ENCODE measurements around the gene FAM171A2.

FAM171A2 gene

GRCh38 chr17:44375196-44376017 lies 11.8 kb upstream of the FAM171A2 start:
- TF ChIP-seq GATA2 (IDR thresholded peaks at IDR 0.05; ENCODE audit: low read depth, low read length): no peak
- TF ChIP-seq GATA3 (IDR thresholded peaks at IDR 0.05; ENCODE audit: low read depth, low read length): no peak

DNA sequence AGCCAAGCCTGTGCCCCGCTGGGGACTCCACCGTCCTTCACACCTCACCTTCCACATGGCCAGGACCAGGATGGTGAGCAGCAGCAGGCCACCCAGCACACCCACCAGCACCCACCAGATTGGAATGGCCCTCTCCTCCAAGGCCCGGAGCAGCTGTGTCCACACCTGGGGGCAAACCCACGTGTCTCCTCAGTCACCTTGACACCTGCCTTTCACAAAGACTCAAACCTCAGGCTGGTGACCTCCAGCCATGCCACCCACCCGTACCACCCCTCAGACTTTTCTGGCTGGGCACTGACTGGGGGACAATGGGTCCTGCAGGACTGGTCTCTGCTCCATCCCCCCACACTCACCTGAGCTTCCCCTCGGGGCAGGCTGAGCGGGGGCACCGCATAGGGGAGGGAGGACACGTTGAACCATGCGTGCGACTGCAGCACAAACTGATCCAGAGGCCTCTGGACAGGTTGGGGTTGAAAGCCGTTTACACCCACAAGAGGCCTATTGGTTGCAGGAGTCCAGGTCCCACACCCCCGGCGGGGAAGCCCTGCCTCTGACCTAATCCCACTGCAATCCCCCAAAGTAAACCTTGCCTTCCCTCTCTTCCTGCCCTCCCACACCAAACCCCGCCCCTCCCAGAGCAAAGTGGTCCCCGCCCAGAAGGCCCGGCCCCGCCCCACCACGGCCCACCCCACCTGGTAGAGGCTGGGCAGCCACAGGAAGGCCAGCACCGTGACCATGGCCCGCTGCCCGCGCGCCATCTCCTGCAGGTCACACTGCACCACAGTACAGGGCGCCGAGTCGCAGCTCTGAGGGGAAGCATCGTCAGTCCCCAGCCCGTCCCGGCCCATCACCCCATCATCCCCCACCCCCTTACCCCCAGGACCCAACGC lies 10.9 kb upstream of the FAM171A2 start:
- TF ChIP-seq GATA2 (IDR thresholded peaks at IDR 0.05; ENCODE audit: low read depth, low read length): no peak
- no peak for TF ChIP-seq GATA3 (IDR thresholded peaks at IDR 0.05; ENCODE audit: low read depth, low read length)

DNA sequence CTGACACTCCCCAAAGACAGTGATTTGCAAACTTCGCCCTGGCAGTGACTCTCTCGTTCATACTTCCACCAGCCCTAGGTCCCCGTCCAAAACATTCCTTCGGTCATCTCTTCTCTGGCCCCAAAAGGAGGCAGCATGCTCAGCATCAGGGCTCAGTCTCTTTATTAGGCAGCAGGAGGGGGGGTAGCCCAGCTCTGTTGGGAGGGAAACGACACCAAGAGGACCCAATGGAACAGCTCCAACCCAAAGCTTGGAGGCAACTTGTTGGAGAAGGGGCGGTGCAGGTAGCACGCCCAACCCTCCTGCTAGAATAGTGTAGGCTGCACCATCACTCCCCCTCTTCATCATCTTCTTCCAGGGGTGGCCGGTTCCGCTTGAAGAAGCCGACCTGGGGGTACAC lies 8.4 kb upstream of the FAM171A2 start:
- TF ChIP-seq GATA2 (IDR thresholded peaks at IDR 0.05; ENCODE audit: low read depth, low read length) (no peak), GATA3 (IDR thresholded peaks at IDR 0.05; ENCODE audit: low read depth, low read length) (no peak)

DNA sequence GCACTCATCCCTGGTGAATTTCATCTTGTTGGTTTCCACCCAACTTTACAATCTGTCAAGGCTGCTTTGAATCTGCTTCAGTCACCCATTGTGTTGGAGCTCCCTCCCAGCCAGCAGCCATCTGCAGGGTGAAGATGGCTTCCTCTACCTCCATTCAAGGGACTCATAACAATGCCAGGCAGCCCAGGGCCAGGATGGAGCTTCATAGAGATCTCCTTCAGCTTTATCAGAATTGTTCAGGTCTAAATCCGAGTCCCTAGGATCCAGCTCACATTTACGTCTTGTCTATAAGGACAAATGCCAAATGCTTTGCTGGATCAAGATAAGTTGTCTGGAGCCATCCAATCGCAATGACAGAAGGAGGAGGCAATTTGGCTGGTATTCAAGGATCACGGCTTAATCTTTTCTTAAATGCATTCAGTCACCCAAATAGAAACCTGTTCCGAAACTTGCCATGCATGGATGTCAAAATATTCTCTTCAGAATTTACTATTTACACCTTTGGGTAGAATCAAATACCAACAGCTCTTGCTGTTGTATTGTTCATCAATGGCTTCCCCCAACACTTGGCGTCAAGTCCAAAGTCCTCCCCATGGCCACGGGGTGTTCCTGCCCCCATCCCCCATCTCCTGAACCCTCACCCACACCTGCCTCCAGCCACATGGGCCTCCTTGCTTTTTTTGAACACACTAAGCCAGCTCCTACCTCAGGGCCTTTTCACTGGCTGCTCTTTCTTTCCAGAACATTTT lies 3.8 kb upstream of the FAM171A2 start:
- TF ChIP-seq GATA3 (IDR thresholded peaks at IDR 0.05; ENCODE audit: low read depth, low read length): no peak
- no peak for TF ChIP-seq GATA2 (IDR thresholded peaks at IDR 0.05; ENCODE audit: low read depth, low read length)

DNA sequence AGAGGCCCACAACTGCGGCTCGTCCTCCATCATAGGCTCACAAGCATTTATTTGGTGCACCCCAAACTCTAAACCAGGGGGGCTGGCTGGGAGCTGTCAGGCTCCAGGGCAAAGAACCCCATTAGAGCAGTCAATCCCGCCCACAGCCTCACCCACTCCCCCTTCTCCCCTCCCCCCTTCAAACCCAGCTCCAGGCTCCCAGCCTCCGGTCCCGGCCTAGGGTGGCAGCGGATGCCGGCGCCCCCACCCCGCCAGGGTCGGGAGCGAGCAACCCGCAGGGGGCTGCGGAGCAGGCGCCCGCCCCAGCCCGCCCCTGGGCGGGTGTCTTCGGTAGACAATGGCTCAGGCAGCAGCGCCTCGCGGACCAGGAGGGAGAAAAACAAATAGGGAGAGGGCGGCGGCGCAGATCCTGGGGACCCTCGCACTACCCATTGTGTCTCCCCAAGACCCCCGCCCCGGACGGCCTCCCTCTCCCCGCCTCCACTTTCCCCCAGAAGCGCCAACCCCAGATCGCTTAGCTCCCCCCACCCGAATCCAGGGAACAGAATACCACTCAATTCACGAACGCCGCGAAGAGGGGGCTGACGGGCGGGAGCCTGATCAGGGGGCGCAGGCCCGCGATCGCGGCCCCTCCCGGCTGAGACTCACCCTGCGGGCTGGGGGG lies 572 bp downstream of the FAM171A2 start:
- TF ChIP-seq GATA3 (IDR thresholded peaks at IDR 0.05; ENCODE audit: low read depth, low read length) (no peak), GATA2 (IDR thresholded peaks at IDR 0.05; ENCODE audit: low read depth, low read length) (no peak)

GRCh38 chr17:44362459-44362948 lies 1.1 kb downstream of the FAM171A2 start:
- TF ChIP-seq GATA2 (IDR thresholded peaks at IDR 0.05; ENCODE audit: low read depth, low read length): no peak
- no peak for TF ChIP-seq GATA3 (IDR thresholded peaks at IDR 0.05; ENCODE audit: low read depth, low read length)

DNA sequence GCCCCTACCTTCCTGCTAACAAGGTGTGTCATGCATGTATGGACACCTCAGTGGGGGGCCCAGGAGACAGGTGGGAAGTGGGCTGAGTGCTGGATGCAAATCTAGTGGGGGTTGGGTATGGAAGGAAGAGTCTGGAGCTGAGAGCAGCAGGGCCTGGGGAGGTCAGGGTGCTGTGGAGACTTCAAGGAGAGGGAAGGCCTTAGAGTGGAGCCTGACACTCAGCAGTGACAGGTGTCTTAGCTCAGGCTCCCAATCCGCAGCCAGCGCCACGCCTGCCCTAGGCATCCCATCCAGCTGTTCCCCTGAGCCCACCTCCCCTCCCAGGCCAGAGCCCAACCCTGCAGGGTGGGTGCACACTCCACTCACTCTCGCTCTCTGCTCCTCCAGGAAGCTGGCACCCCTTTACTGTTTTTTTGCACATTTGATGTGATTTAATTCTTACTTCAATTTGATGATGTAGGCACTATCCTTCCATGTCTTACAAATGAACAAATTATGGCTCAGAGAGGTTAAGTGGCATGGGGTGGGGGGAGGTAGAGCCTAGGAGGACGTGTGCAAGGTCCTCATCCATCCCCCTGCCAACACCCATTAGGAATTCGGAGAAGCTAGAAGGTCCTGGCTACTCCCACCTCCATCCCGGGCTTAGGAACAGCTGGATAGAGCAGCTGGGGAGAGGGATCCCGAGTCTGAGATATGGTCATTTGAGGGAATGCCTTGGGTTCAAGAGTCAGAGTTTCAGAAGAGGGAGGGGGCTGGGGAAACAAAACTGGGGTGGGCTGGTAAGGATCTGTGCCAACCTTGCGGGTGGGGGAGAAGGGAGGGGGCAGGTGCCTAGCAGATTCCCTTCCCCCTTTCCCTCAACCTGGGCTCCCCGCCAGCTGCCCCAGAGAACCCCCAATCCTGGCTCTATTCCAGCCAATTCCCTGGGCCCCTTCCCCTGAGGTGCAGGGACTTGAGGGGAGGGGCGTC lies 2.1 kb downstream of the FAM171A2 start:
- TF ChIP-seq GATA2 (IDR thresholded peaks at IDR 0.05; ENCODE audit: low read depth, low read length) (no peak), GATA3 (IDR thresholded peaks at IDR 0.05; ENCODE audit: low read depth, low read length) (no peak)

DNA sequence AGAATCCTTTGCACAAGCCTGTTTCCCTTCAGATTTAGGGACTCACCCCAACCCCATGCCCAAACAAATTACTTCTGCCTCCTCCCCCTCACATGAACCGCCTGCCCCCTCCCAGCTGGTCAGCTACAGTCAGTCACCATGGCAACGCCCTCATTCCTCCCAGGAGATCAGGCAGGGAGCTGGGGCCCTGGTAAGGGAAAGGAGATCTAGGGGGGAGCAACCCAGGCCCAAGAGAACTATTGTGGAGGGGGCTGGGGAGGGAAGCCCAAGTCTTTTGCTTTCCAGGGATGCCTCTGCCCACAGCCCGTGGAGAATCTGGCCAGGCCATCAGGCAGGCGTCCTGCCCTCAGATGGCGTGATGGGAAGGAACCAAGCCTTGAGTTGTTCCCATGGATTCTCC lies 2.8 kb downstream of the FAM171A2 start:
- TF ChIP-seq GATA3 (IDR thresholded peaks at IDR 0.05; ENCODE audit: low read depth, low read length) (no peak), GATA2 (IDR thresholded peaks at IDR 0.05; ENCODE audit: low read depth, low read length) (no peak)

GRCh38 chr17:44360144-44360533 lies 3.5 kb downstream of the FAM171A2 start:
- TF ChIP-seq GATA3 (IDR thresholded peaks at IDR 0.05; ENCODE audit: low read depth, low read length) (no peak), GATA2 (IDR thresholded peaks at IDR 0.05; ENCODE audit: low read depth, low read length) (no peak)

- TF ChIP-seq GATA2 (IDR thresholded peaks at IDR 0.05; ENCODE audit: low read depth, low read length) (no peak), GATA3 (IDR thresholded peaks at IDR 0.05; ENCODE audit: low read depth, low read length) (no peak)
Observed at GRCh38 chr17:44359458-44360143, 4.1 kb downstream of the FAM171A2 start.

DNA sequence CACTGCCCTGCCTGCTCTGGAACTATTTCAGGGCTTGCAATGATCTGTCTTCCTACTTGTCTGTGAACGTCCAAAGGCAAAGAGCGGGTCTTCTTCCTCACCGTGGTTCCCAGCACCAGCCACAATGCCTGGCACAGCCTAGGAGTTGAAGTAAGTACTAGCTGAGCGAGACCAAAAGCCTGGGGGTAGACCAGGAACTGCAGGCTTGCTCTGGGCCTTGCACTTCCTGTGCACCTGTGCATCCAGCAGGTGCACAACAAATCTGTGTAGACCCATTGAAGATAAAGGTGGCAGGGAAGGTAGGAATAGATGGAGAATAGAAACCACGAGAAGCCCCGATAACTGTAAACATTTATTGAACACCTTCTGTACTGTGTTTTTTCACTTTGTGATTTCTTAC lies 4.6 kb downstream of the FAM171A2 start:
- TF ChIP-seq GATA3 (IDR thresholded peaks at IDR 0.05; ENCODE audit: low read depth, low read length): no peak
- TF ChIP-seq GATA2 (IDR thresholded peaks at IDR 0.05; ENCODE audit: low read depth, low read length): no peak

- TF ChIP-seq GATA3 (IDR thresholded peaks at IDR 0.05; ENCODE audit: low read depth, low read length): no peak
- TF ChIP-seq GATA2 (IDR thresholded peaks at IDR 0.05; ENCODE audit: low read depth, low read length): no peak
Observed at GRCh38 chr17:44358066-44358465, 5.6 kb downstream of the FAM171A2 start.

Data from SH-SY5Y (cell line).